ENCODE results near the gene TMEM72.

DNA sequence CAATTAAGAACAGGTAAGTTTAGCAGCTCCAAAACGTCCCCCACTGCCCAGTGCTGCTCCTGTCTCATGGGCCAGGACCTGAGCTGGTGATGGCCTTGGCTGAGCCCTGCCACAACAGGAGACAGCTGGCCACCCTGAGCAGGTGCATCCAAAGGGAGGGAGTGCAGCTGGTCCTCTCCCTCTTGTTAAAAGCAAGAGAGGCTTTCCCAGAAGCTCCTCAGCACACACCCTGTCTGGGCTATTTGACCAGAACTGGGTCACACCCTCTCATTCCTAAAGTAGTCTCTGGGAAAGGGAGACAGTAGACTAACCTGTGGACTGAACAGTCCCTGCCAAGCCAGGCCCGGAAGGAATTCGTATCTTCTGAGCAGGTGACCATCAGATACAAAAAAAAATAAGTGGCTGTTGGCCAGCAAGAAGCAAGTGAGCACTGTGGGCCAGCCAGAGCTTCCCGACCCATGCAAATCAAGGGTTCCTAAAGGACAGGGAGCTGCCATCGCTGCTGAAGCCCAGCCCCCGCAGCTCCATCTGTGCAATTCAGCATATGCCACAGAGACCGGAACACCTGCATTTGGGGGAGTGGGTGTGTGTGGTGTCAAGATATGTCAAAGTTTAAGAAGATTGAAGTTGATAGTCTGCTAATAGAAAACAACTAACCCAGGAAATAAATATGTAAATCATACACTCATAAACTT lies 2.1 kb upstream of the TMEM72 start:
- TF ChIP-seq, protein P1, sequence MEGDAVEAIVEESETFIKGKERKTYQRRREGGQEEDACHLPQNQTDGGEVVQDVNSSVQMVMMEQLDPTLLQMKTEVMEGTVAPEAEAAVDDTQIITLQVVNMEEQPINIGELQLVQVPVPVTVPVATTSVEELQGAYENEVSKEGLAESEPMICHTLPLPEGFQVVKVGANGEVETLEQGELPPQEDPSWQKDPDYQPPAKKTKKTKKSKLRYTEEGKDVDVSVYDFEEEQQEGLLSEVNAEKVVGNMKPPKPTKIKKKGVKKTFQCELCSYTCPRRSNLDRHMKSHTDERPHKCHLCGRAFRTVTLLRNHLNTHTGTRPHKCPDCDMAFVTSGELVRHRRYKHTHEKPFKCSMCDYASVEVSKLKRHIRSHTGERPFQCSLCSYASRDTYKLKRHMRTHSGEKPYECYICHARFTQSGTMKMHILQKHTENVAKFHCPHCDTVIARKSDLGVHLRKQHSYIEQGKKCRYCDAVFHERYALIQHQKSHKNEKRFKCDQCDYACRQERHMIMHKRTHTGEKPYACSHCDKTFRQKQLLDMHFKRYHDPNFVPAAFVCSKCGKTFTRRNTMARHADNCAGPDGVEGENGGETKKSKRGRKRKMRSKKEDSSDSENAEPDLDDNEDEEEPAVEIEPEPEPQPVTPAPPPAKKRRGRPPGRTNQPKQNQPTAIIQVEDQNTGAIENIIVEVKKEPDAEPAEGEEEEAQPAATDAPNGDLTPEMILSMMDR (conservative IDR thresholded peaks at IDR 0.05; ENCODE audit: low read depth in 2 of 2): no peak
- TF ChIP-seq JUNB (IDR thresholded peaks at IDR 0.05; ENCODE audit: unreplicated experiment): no peak

Data from GM23338 (cell line).